ENCODE results near the gene SLC25A45. TPM values are rescaled to one million over a fixed set of nuclear protein-coding genes. Genes with fewer than 3 reads are reported as not detected.

Gene SLC25A45
- total RNA-seq, 1 donor from 2014 or later: 12.3 TPM

- Mint-ChIP-seq H3K36me3 (ENCODE audit: low read depth) (peaks cover 52% of the 10 kb centered on the region), H3K4me1 (peaks cover 56% of the 10 kb centered on the region), H3K27me3 (no peaks in the 10 kb centered on the region), H3K4me3 (peak overlapping the region; percentile 28), H3K27ac (peak overlapping the region; percentile 96), H3K9me3 (no peaks in the 10 kb centered on the region)
- no peak for TF ChIP-seq CTCF (IDR thresholded peaks at IDR 0.05)
- no peak for DNase-seq
- CTCF ChIA-PET: no interaction called here
- no peak for ATAC-seq (ENCODE audit: low read depth)
- POLR2A ChIA-PET: interaction anchor here (0.6 to 14.0 kb wide), 9 partner anchors 14 to 256 kb away, joined by 3 to 328 read pairs (median 17); partner anchors contain the start of genes FRMD8, MALAT1 and NEAT1
- intact Hi-C loops (cut with micrococcal nuclease): no loop called here
Measured at GRCh38 chr11:65404638-65405339, 22.3 kb upstream of the SLC25A45 start.

GRCh38 chr11:65404210-65404609 lies 21.8 kb upstream of the SLC25A45 start:
- ChIA-PET CTCF (no interaction called here), POLR2A (interaction anchor here (0.6 to 14.0 kb wide), 12 partner anchors 13 to 100 kb away, joined by 3 to 328 read pairs (median 7); partner anchors contain the start of genes FRMD8, MALAT1 and NEAT1)
- ATAC-seq (ENCODE audit: low read depth) (no peak), DNase-seq (no peak)
- intact Hi-C loops (cut with micrococcal nuclease): no loop called here
- Mint-ChIP-seq H3K27me3 (no peaks in the 10 kb centered on the region), H3K4me1 (peaks cover 54% of the 10 kb centered on the region), H3K4me3 (peak overlapping the region; percentile 28), H3K36me3 (ENCODE audit: low read depth) (peaks cover 53% of the 10 kb centered on the region), H3K27ac (peak overlapping the region; percentile 96), H3K9me3 (no peaks in the 10 kb centered on the region)
- TF ChIP-seq CTCF (IDR thresholded peaks at IDR 0.05): no peak

GRCh38 chr11:65403607-65404121 lies 21.2 kb upstream of the SLC25A45 start:
- no peak for TF ChIP-seq CTCF (IDR thresholded peaks at IDR 0.05)
- peaks cover 51% of the 10 kb centered on the region for H3K36me3 Mint-ChIP-seq (ENCODE audit: low read depth)
- ATAC-seq (ENCODE audit: low read depth) (peak; percentile 73), DNase-seq (peak; percentile 46)
- H3K27me3 Mint-ChIP-seq: no peaks in the 10 kb centered on the region
- POLR2A ChIA-PET: interaction anchor here (0.7 to 14.0 kb wide), 16 partner anchors 9 to 100 kb away, joined by 3 to 328 read pairs (median 4); partner anchors contain the start of genes FRMD8, MALAT1 and NEAT1
- H3K4me3 Mint-ChIP-seq: peak overlapping the region; percentile 75
- peaks cover 49% of the 10 kb centered on the region for H3K4me1 Mint-ChIP-seq
- H3K27ac Mint-ChIP-seq: peak overlapping the region; percentile 96
- CTCF ChIA-PET: interaction anchor here (1.2 to 1.7 kb wide), 2 partner anchors 12 to 15 kb away, joined by 5 to 6 read pairs; no protein-coding TSS in a partner anchor
- intact Hi-C loops (cut with micrococcal nuclease): loop anchor here (1.0 to 2.0 kb wide), 3 partner anchors 13 to 21 kb away; partner anchors contain the start of genes FRMD8 and SLC25A45
- no peaks in the 10 kb centered on the region for H3K9me3 Mint-ChIP-seq

GRCh38 chr11:65402790-65403189 lies 20.3 kb upstream of the SLC25A45 start:
- CTCF ChIA-PET: interaction anchor here (0.7 to 1.7 kb wide), 3 partner anchors 13 to 143 kb away, joined by 3 to 6 read pairs (median 5); no protein-coding TSS in a partner anchor
- POLR2A ChIA-PET: interaction anchor here (0.6 to 14.0 kb wide), 13 partner anchors 10 to 599 kb away, joined by 3 to 328 read pairs (median 5); partner anchors contain the start of genes BANF1, EIF1AD, FRMD8 and MALAT1
- DNase-seq (no peak), ATAC-seq (ENCODE audit: low read depth) (no peak)
- peaks cover 58% of the 10 kb centered on the region for H3K36me3 Mint-ChIP-seq (ENCODE audit: low read depth)
- TF ChIP-seq CTCF (IDR thresholded peaks at IDR 0.05): no peak
- H3K4me3 Mint-ChIP-seq: no peak overlapping the region
- H3K27me3 Mint-ChIP-seq: no peaks in the 10 kb centered on the region
- intact Hi-C loops (cut with micrococcal nuclease): loop anchor here (1.0 to 2.0 kb wide), 3 partner anchors 14 to 20 kb away; partner anchors contain the start of genes FRMD8 and SLC25A45
- peak overlapping the region; percentile 96 for H3K27ac Mint-ChIP-seq
- no peaks in the 10 kb centered on the region for H3K9me3 Mint-ChIP-seq
- H3K4me1 Mint-ChIP-seq: peaks cover 40% of the 10 kb centered on the region
